DLD1 (cell line): ENCODE results near the gene SLIRP.
"Not testable (repeated sequence)": the region's sequence is repeated elsewhere in the genome, so short reads cannot be mapped to it uniquely, and the experiment has no call there.

Source experiments
- in situ Hi-C: cut with HindIII; loops from 2 replicates; pipeline ENCODE4 v1.10.0; 2017; ENCODE audit warnings: low sequenced_read_pairs

The SLIRP gene

GRCh38 chr14:77707724-77708408, at the start of gene SLIRP, which contains the start of gene ALKBH1:
Gene SLIRP (plus strand): TSS chr14:77708103. CDS start chr14:77708112, 9 bp downstream.
Gene ALKBH1 (minus strand): TSS chr14:77708023. CDS start chr14:77708004, 19 bp downstream.
- in situ Hi-C loops: no loop called here

- in situ Hi-C loops: no loop called here
Measured at GRCh38 chr14:77659831-77660230, 48.1 kb upstream of the SLIRP start.

GRCh38 chr14:77660754-77661153, 47.1 kb upstream of the SLIRP start:
- in situ Hi-C loops: no loop called here

GRCh38 chr14:77661562-77661961, 46.3 kb upstream of the SLIRP start:
- in situ Hi-C loops: not testable (repeated sequence)

- in situ Hi-C loops: no loop called here
Measured at GRCh38 chr14:77663293-77663692, 44.6 kb upstream of the SLIRP start.

GRCh38 chr14:77667331-77667730, 40.6 kb upstream of the SLIRP start:
- in situ Hi-C loops: no loop called here

- in situ Hi-C loops: no loop called here
Measured at GRCh38 chr14:77673193-77673592, 34.7 kb upstream of the SLIRP start.

GRCh38 chr14:77674931-77675330, 33.0 kb upstream of the SLIRP start:
- in situ Hi-C loops: no loop called here

GRCh38 chr14:77681196-77682157, 26.4 kb upstream of the SLIRP start:
- in situ Hi-C loops: no loop called here

GRCh38 chr14:77682158-77682553, 25.7 kb upstream of the SLIRP start:
- in situ Hi-C loops: no loop called here

GRCh38 chr14:77691259-77691658, 16.6 kb upstream of the SLIRP start:
- in situ Hi-C loops: no loop called here

GRCh38 chr14:77707355-77707723, 564 bp upstream of the SLIRP start:
- in situ Hi-C loops: no loop called here

GRCh38 chr14:77708749-77709148, 846 bp downstream of the SLIRP start:
- in situ Hi-C loops: no loop called here

- in situ Hi-C loops: no loop called here
Measured at GRCh38 chr14:77709412-77709811, 1.5 kb downstream of the SLIRP start.

- in situ Hi-C loops: no loop called here
Measured at GRCh38 chr14:77710364-77710763, 2.5 kb downstream of the SLIRP start.

- in situ Hi-C loops: no loop called here
Measured at GRCh38 chr14:77714926-77715325, 7.0 kb downstream of the SLIRP start.

- in situ Hi-C loops: no loop called here
Measured at GRCh38 chr14:77717608-77718305, 9.9 kb downstream of the SLIRP start.

GRCh38 chr14:77721437-77721836, 13.5 kb downstream of the SLIRP start:
- in situ Hi-C loops: no loop called here

- in situ Hi-C loops: no loop called here
Measured at GRCh38 chr14:77722301-77722700, 14.4 kb downstream of the SLIRP start.

- in situ Hi-C loops: no loop called here
Measured at GRCh38 chr14:77730976-77731497, 23.1 kb downstream of the SLIRP start.
